ENCODE data around the gene CYP3A4.
"Not testable (repeated sequence)": the region's sequence is repeated elsewhere in the genome, so short reads cannot be mapped to it uniquely, and the experiment has no call there.

CYP3A4 gene

GRCh38 chr7:99782012-99782953 lies 1.7 kb downstream of the CYP3A4 start:
- FAIRE-seq (no peak), DNase-seq (ENCODE audit: insufficient read length, low spot score) (no peak)
- no peak for TF ChIP-seq POLR2A (IDR thresholded peaks at IDR 0.05; ENCODE audit: low read depth, low read length)

- TF ChIP-seq POLR2A (IDR thresholded peaks at IDR 0.05; ENCODE audit: low read depth, low read length) = no peak
- FAIRE-seq = no peak
- no peak for DNase-seq (ENCODE audit: insufficient read length, low spot score)
These were observed 3.4 kb downstream of the CYP3A4 start for GRCh38 chr7:99780588-99780987.

GRCh38 chr7:99779949-99780348 lies 4.0 kb downstream of the CYP3A4 start:
- FAIRE-seq (no peak), DNase-seq (ENCODE audit: insufficient read length, low spot score) (no peak)

GRCh38 chr7:99778880-99779279 lies 5.1 kb downstream of the CYP3A4 start:
- no peak for FAIRE-seq
- no peak for DNase-seq (ENCODE audit: insufficient read length, low spot score)
- TF ChIP-seq POLR2A (IDR thresholded peaks at IDR 0.05; ENCODE audit: low read depth, low read length) = no peak

More at GRCh38 chr7:99779949-99780348, 4.0 kb downstream of the CYP3A4 start:
- TF ChIP-seq POLR2A (IDR thresholded peaks at IDR 0.05; ENCODE audit: low read depth, low read length) = no peak

DNA sequence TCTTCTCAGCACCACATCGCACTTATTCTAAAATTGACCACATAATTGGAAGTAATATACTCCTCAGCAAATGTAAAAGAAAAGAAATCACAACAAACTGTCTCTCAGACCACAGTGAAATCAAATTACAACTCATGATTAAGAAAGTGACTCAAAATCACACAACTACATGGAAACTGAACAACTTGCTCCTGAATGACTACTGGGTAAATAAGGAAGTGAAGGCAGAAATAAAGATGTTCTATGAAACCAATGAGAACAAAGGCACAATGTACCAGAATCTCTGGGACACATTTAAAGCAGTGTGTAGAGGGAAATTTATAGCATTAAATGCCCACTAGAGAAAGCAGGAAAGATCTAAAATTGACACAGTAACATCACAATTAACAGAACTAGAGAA lies 10.6 kb downstream of the CYP3A4 start:
- not testable (repeated sequence) for FAIRE-seq; DNase-seq (ENCODE audit: insufficient read length, low spot score)

DNA sequence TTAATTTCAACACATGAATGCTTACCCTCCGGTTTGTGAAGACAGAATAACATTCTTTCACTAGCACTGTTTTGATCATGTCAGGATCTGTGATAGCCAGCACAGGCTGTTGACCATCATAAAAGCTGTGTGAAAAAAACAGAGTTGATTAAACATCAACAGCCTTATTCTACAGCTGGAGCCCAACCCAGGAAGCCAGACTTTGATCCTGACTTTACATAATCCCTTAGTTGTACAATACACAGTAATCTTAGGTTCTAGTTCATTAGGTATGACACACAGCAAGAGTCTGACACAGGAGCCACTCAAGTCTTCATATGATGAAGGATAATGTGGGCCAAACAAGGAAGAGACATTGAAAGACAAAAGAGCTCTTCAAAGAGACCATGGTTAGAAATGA lies 11.4 kb downstream of the CYP3A4 start:
- FAIRE-seq = no peak
- DNase-seq (ENCODE audit: insufficient read length, low spot score) = no peak
- no peak for TF ChIP-seq POLR2A (IDR thresholded peaks at IDR 0.05; ENCODE audit: low read depth, low read length)

GRCh38 chr7:99769494-99769893 lies 14.5 kb downstream of the CYP3A4 start:
- DNase-seq (ENCODE audit: insufficient read length, low spot score); FAIRE-seq: not testable (repeated sequence)

GRCh38 chr7:99768471-99768870 lies 15.5 kb downstream of the CYP3A4 start:
- no peak for TF ChIP-seq POLR2A (IDR thresholded peaks at IDR 0.05; ENCODE audit: low read depth, low read length)
- FAIRE-seq = no peak
- no peak for DNase-seq (ENCODE audit: insufficient read length, low spot score)

- DNase-seq (ENCODE audit: insufficient read length, low spot score) = no peak
- no peak for TF ChIP-seq POLR2A (IDR thresholded peaks at IDR 0.05; ENCODE audit: low read depth, low read length)
- FAIRE-seq = no peak
These were observed 16.3 kb downstream of the CYP3A4 start for GRCh38 chr7:99767662-99768061.

DNA sequence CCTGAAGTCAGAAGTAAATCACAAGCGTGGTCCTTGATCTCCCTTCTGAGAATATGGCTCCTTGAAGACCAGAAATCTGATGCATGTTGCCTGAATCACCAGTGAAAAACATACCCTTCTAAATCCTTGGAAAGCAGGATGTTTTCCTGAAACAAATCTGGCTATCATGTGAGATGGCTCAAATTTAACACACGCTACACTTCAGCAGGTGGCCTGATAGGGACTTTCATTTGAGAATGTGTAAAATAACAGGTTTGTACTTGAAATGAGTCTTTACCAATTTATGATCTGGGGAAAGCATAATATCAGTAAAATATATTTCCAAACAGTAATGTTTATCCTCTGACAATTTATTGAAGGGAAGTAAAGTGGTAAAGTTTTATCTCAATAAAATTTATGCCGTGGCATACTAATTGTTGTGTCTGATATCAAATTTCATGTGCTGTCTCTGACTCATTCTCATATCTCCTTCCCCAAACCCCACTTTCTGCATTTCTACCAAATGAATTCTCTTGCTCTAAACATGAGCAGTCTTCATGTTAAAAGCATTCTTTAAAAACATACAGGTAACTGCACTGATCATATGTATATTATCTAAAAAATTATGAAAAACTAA lies 17.4 kb downstream of the CYP3A4 start:
- no peak for TF ChIP-seq POLR2A (IDR thresholded peaks at IDR 0.05; ENCODE audit: low read depth, low read length)
- no peak for FAIRE-seq
- no peak for DNase-seq (ENCODE audit: insufficient read length, low spot score)

DNA sequence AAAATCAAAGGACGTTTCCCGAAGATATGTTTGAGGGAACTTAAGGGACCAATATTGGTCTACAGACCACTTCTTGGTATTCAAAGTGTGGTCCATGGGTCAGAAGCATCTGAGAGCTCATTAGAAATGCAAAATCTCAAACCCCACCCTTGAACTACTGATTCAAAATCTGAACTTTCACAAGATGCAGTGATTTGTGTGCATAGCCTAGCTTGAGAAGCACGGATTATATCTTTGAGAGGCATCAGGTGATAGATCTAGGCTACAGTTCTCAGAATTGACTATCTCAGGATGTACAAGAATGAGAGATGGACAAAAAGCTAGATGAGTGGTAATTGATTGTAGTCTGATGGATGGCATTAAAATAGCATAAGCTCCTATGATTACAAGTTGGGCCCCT lies 19.5 kb downstream of the CYP3A4 start:
- DNase-seq (ENCODE audit: insufficient read length, low spot score) = no peak
- TF ChIP-seq POLR2A (IDR thresholded peaks at IDR 0.05; ENCODE audit: low read depth, low read length) = no peak
- no peak for FAIRE-seq

GRCh38 chr7:99762680-99763327 lies 21.2 kb downstream of the CYP3A4 start:
- FAIRE-seq (no peak), DNase-seq (ENCODE audit: insufficient read length, low spot score) (peak; percentile 5)
- no peak for TF ChIP-seq POLR2A (IDR thresholded peaks at IDR 0.05; ENCODE audit: low read depth, low read length)

DNA sequence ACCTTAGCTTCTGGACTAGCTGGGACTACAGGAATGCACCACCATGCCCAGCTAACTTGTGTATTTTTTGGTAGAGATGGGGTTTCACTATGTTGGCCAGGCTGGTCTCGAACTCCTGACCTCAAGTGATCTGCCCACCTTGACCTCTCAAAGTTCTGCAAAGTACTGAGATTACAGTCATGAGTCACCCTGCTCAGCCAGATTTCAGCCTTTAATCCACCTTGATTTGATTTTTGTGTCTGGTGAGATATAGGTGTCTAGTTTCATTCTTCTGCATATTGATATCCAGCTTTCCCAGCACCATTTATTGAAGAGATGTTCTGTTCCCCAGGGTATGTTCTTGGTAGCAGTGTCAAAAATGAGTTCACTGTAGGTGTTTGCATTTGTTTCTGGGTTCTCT lies 28.9 kb downstream of the CYP3A4 start:
- no peak for TF ChIP-seq POLR2A (IDR thresholded peaks at IDR 0.05; ENCODE audit: low read depth, low read length)
- FAIRE-seq = no peak
- DNase-seq (ENCODE audit: insufficient read length, low spot score) = no peak

GRCh38 chr7:99752356-99752755 lies 31.6 kb downstream of the CYP3A4 start:
- TF ChIP-seq POLR2A (IDR thresholded peaks at IDR 0.05; ENCODE audit: low read depth, low read length) = no peak
- FAIRE-seq (no peak), DNase-seq (ENCODE audit: insufficient read length, low spot score) (no peak)

- not testable (repeated sequence) for DNase-seq (ENCODE audit: insufficient read length, low spot score)
- peak; percentile 88 for FAIRE-seq
These were observed 32.5 kb downstream of the CYP3A4 start for GRCh38 chr7:99751322-99752052.
